Activated T-helper 1 cell treated with Interleukin-2 at 50 U/mL for 16 hours (primary cell): ENCODE data around the gene MARCKSL1.

Source experiments
- DNase-seq: peaks from one replicate; pipeline ENCODE4 v3.0.0-alpha.2; 2020; ENCODE audit warnings: low read depth

MARCKSL1 gene

DNA sequence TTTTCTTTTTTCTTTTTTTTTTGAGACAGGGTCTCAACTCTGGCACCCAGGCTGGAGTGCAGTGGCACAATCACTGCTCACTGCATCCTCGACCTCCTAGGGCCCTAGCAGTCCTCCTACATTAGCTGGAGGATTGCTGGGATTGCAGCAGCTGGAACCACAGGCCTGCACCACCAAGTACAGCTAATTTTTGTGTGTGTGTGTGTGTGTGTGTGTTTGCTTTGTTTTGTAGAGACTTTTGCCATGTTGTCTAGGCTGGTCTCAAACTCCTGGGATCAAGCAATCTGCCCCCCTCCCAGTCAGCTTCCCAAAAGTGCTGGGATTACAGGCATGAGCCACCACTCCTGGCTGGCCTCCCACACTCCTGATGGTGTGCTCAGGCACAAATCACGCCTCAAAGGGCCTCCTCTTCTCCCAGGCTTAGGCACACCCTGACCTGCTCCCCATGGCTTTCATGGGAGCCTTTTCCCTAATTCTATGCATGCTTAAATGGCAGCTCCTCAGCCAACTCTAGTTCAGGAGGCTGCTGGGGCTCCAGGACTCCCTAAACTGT, 16.9 kb upstream of the MARCKSL1 start:
- DNase-seq, result no peak

DNA sequence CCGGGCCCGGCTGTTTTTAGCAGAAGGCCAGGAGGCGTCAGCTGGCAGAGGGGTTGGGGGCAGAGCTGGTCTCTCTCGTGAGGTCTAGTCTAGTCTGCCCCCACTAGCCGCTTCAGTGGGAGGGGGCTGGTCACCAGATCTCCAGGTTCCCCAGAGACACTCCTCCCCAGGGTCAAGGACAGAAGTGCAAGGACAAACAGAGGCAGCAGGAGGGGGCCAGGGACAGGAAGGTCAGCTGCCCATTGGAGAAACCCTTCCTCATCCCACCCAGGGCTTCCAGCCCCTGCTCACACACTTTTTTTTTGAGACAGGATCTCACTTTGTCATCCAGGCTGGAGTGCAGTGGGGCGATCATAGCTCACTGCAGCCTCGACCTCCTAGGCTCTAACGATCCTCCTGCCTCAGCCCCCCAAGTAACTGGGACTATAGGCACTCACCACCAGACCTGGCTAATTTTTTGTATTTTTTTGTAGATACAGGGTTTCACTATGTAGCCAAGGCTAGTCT, 16.3 kb upstream of the MARCKSL1 start:
- DNase-seq, result no peak

DNA sequence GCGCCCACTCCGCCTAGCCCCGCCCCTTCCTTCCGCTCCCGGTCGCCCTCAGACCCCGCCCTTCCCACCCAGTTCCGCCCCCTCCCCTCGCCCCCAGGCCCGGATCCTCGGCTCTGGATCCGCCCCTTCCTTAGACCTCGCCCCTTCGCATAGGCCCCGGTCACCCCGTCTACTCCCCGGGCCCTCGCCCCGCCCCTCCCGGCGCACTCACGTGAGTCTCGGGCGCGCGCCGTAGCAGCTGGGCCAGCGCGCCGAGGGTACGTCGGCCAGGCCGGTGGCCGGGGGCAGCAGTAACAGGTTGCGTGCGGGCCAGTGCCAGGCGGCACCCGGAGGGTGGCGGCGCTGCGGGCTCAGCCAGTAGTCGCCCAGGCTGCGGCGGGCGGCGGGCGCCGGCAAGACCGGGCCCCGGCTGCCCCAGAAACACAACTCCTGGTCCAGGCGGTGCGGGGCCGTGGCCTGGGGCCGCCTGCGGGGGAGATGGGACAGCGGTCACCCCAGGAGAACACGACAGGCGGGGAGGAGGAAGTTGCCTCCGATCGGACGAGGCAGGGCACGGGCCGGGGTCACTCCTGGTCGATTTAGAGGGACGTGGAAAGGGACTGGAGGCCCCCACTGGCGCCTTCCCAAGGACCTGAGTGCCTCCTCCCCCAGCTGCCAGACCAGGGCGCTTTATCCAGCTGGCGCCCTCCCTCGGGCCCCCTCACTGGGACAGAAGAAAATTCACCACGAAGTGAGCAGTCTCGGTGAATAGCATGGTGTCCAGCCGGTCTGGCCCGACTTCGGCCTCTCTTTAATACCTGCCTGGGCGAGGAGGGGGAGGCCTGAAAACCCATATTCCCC, 15.6 kb upstream of the MARCKSL1 start:
- peak; percentile 86 for DNase-seq

DNA sequence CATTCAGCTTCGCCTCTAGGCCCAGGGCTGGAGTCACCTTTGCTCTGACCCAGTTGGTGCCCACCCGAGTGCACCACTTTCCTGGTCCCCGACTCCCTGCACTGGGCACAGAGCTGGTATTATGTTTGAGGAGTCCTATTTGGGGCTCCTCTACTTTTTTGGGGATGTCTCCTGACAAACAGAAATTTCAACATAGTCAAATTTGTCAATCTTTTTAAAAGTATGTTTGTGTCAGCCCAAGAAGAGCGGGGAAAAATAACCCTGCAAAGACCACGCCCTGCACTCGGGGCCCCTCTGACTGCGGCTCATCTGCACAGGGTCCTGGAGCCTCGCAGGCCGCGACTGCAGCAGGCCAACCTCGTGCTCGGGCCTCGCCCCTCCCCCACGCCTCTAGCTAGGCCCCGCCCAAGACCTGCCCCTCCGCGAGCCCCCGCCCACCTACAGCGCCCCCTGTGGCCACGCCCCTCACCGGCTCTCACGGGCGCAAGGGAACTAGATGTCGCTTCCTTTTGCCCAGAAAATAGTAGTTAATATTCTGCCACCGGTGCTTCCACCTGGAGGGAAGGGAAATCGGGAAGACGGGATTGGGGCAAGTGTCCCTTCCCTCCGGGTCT, 14.9 kb upstream of the MARCKSL1 start:
- DNase-seq, result no peak

DNA sequence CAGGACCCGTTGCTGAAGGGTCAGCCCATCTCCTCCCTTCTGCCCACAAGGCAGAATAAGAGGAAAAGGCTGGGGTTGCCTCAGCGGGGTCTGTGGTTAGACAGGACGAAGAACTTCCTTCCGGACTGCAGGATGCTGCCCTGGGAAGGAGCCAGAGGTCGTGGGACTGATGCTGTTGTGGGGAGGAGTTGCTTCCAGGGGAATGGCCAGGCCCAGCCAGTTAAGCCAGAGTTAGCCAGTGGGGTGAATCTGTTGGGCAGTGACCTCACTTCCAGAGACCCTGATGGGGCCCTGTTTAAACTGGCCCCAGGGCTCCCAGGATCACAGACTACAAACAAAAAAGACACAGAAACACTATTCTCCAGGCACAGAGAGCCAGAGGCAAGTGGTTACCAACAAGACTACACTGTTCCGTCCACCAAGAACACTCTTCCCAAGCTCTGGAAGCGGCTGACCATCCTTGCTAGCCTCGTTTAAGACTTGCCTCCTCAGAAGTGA, 13.2 kb upstream of the MARCKSL1 start:
- DNase-seq, result no peak

DNA sequence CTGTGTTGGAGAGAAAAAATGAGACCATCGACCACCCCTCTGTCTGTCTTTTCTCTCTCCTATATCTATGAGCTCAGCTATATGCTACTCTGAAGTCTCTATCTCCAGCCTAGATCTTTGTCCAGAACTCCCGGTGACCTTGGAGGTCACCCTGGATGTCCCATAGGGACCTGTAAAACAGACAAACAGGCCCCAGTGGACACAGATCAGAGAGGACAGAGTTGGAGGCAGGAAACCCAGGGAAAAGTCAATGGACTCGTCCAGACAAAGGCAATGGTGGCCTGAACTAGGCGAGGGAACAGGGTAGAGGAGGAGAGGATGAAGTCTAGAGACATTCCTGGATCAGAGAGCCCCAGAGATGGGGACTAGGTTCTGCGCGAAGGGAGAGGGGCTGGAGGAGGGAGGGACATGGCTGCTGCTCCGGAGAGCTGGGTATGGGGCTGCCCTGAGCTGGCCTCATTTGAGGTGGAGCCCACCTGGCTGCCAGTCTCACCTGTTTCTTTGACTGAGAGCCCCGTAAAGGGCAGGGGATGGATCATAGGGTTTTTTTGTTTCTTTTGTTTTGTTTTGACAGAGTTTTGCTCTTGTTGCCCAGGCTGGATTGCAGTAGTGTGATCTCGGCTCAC, 10.6 kb upstream of the MARCKSL1 start:
- no peak for DNase-seq

DNA sequence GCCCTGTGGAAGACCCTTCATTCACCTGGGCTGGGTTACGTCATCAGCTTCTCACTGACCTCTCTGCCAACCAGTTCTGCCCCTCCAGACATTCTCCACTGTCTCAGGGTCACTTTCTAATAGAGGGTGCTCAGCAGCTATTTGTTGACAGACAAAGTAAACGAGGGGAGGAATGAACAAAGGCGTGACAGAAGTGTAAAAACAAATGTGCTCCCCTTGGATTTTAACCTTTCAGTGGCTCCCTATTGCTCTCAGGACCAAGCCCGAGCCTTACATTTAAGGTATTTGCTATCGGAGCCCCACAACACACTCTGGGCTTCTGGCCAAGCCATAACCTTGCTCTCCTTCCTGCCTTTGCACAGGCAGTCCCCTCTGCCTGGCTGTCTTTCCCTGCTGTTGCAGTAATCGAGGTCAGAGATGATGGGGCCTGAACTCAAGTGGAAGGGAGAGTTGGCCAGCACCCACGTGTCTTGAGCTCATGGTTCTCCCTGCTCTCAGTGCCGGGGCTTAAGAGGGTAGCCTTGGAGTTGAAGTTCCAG, 9.3 kb upstream of the MARCKSL1 start:
- no peak for DNase-seq

DNA sequence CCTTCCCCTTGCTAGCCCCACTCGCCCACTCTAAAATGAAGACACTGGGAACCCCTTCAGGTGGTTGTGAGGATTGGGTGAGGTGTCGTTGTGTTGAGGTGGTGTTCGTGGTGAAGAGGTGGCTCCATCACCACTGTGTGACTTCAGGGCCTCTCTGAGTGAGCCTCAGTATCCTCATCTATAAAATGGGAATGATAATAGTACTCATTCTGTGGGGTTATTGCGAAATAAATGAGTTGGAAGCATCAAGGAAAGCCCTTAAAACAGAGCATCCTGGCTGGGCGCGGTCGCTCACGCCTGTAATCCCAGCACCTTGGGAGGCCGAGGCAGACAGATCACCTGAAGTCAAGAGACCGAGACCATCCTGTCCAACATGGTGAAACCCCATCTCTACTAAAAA, 6.7 kb upstream of the MARCKSL1 start:
- no peak for DNase-seq

DNA sequence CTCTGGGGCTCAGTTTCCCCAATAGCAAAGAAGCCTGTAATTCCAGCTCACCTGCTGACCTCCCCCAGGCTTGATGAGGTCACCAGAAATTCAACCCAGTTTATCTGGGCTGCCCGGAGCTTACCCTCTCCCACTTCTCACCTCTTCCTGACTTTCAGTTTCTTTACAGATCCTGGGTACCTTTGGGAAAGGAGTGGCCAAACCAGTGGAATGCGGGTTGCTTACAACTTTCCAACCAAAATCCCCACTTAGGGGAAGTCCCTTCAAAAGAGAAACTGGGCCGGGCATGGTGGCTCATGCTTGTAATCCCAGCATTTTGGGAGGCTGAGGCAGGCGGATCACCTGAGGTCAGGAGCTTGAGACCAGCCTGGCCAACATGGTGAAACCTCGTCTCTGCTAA, 5.9 kb upstream of the MARCKSL1 start:
- no peak for DNase-seq

DNA sequence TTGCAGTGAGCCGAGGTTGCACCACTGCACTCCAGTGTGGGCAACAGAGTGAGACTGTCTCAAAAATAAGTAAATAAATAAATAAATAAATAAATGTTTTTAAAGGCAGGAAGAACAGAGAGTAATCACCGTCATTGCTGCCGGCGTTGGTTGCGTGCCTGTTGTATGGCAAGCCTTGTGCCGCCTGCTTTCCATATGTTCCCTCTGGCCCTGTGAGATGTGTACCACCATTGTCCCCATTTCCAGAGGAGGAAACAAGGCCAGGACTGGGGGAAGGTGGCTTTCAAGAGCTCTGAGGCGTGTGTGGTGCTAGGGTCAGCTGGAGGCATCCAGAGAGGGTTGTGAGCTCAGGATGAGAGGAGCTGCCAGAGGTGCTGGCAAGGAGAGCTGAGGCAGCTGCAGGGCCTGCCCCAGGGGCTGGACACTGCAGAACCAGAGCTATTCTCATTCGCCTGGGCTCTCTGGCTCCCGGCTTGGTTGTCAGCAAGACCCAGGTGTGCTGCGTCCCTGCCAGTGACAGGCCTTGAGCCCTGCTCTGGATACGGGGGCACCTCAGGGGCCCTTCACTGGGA, 5.2 kb upstream of the MARCKSL1 start:
- no peak for DNase-seq

DNA sequence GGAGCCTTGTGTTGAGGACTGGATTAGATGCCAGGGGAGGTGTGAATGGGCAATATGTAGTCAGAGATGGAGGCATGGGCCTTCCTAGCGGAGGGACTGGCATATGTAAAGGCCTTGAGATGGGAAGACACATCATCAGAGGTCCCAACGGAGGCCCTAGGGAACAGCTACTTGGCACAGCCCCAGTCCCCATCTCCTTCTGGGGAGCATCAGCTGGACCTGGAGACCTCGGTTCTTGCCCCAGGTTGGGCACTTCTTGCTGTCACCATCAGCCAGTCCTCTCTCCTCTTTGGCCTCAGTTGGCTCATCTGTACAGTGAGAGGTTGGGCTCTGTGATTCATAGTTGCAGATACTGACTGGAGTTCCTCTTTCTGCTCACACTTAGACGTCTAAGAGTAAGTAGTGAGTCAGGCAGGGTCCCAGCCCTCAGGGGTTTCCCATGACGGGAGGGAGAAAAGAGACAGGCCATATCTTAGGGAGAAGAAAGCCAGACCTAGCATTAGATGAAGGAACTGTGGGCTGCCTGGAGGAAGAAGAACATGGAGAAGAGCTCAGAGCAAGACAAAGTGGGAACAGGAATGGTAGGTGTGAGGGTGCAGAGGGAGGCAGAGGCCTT, 3.4 kb upstream of the MARCKSL1 start:
- DNase-seq, result no peak

DNA sequence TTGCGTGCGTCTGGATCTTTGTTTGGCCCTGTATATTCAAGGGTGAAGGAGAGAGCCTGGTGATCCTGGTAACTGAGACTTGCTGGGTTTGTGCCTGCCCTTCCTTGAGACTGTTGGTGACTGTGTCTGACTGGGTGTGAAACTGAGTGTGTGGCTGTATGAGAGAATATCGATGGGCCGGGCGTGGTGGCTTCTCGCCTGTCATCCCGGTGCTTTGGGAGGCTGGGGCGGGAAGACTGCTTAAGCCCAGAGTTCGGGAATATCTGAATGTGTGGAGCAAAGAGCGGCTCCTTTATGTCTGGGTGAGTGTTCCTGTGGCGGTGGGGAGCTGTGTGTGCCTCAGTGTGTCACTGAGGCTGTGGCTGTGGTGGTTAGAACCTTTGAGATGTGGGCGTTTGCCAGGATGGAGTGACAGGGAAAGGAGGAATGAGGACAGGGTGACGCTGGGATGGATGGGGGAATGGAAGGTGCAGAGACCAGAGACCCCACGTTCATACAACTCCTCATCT, 2.7 kb upstream of the MARCKSL1 start:
- DNase-seq, result no peak

DNA sequence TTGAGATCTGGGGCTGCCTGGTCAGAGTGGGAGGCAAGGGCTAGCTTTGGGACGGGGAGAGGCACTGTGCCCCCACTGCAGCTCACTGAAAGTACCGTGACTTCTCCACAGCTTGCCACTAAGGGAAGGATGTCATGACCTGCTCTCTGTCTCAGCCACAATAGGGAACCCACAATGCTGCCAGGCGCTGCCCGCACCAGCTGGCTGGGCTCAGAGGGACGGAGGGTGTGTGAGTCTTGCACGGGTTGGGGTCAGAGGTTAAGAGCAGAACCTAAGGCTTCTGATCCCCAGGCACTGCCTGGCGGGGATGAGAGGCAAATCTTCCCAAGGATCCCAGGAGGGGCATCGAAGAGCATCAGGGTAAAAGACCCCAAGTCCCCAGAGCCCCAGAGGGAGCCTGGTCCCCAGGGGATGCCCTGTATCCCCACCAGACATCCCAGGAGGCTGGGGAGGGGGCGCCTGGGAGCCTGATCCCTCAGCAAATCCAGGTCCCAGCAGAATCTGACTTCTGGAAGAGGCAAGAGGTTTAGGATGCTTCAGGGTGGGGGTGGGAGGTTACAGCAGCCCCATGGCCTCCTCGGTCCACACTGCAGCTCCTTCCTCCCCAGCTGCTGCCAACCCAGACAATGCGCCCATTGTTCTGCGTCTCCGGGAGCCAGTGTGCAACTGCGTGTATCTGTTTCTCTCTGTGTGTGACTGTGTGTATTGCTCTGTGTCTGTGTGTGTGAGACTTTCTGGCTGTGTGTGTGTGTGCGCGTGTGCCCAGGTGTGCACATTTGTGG, 2.0 kb upstream of the MARCKSL1 start:
- no peak for DNase-seq

DNA sequence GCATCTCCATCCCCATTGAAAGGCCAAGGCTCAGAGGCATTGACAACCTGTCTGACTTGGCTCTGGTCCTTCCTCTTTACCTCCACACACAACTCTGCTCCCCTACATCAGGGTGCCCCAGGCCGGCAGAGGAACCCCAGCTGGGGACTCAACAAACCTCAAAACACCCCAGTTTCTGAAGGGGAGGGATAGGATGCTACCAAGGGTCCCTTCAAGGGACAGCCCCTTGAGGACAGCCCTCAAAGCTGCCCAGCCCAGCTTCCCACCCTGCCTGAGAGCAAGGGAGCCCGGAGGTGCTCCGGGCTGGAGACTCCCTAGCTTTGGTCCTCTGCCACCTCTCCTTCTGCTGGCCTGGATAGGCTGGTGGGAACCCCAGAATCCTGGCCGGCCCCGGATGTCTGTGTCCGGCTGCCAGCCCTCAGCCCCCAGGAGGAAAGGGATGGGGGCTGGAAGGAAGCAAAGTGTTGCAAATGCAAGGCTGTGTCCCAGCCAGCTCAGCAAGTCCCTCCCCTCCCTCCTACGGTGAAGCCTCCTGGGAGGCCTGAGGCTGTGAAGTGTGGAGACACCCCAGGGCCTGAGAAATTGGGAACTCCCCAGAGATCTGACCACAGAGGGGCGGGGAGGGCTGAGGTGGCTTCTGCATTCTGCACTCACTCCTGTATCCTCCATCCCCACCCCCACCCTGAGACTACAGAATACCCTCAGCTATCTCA, 1.1 kb upstream of the MARCKSL1 start:
- DNase-seq, result no peak

DNA sequence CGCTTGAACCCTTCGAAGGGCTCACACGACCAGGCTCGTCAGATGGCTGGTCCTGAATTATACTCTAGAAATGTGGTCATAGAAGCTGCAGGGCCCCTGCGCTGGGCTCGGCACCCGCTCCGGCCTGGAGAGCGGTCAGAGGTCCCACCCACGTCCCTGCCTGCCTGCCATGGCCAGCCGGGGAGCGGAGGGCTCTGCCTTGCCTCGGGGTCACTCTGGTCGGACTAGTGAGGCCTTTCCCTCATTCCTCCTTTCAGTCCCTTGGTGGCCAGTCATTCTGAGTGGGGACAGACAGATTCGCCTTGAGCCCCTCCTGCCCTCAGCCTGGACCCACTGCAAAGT, 529 bp upstream of the MARCKSL1 start:
- DNase-seq, result no peak

DNA sequence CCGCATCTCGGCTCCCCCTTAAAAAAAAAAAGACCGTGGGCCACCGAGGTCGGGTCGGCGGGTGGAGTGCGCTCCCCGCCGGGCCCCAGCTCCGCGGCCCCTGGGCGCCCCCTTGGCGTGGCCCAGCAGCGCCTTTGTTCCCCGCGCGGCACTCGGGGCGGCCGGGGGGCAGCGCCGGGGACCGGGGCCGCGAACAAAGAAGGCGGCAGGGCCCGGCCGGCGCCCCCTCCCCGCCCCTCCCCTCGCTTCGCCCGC, 571 bp downstream of the MARCKSL1 start:
- no peak for DNase-seq

DNA sequence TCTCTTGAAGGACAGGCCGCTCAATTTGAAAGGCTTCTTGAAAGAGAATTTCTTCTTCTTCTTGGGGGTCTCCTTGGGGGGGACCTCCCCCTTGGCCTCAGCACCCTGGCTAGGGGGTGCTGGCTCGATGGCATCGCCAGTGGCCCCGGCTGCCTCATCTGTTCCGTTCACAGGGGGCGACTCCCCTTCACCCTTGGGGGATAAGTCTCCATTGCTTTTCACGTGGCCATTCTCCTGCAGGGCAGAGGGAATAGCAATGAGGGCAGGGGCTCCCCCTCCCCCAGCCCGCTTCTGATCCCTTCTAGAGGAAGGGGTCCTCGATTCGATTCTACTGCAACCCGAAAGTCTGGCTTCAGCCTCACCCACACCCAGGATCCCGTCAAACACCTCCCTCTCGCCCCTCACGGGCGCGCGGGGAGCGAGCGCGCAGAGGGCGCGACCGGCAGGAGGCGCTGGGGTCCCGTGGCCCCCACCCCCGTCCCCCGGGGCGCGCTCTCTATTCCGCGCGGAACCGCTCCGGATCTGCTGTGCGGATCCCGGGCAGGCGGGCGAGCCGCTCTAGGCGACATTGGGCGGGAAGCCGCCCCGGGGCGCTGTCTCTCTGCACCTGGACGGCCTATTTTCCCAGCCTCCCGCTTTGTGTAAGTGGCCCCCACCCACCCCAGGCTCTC, 1.0 kb downstream of the MARCKSL1 start:
- peak; percentile 64 for DNase-seq

DNA sequence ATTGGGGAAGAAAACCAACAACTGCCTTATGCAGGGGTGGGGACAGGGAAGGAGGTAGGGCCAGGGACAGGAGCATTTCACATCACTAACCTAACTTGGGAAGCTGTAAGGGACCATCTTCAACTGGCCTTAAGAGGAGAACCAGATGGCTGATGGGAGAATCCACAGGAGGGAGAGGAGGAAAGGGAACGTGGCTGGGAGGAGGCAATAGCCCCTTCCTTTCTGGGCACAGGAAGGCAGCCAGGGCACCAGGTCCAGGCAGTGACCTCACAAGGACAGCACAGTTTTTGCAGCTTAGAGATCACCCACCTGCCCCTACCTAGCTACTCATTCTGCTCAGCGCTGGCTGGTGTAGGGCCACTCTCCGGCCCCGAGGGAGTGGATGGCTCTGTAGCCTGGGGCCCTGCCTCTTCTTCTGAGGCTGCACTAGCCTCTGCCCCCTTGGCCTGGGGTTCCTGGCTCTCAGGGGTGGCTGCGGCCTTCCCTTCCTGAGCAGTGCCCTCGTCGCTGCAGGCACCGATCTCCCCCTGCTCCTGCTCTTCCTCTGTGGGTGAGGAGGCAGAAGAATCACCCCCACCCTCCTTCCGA, 1.7 kb downstream of the MARCKSL1 start:
- DNase-seq, result no peak

DNA sequence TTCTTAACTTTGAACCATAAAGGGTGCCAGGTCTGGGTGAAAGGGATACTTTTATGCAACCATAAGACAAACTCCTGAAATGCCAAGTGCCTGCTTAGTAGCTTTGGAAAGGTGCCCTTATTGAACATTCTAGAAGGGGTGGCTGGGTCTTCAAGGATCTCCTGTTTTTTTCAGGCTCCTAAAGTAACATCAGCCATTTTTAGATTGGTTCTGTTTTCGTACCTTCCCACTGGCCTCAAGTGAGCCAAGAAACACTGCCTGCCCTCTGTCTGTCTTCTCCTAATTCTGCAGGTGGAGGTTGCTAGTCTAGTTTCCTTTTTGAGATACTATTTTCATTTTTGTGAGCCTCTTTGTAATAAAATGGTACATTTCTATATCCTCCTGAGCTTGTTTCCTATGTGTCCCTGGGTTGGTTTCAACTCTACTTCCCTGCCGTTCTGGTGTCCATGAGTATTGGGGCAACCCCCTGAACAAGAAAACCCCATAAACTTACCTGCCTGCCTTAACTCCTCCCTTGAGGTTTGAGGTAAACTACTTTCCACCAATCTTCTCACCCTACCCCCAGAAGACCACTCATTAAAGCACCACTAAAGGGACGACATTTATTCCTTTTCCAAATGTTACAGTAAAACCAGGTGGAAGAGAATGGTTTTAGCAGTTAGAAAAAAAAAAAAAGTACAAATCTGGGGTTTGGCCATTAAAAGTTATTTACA, 2.6 kb downstream of the MARCKSL1 start:
- no peak for DNase-seq
